ENCODE data around the gene SHISAL1. TPM values are rescaled to one million over a fixed set of nuclear protein-coding genes. Genes with fewer than 3 reads are reported as not detected.
"Not testable (repeated sequence)": the region's sequence is repeated elsewhere in the genome, so short reads cannot be mapped to it uniquely, and the experiment has no call there.

The SHISAL1 gene
- total and polyA plus RNA-seq, 8 donors: 0.72 to 1.4 (median 0.92) TPM

DNA sequence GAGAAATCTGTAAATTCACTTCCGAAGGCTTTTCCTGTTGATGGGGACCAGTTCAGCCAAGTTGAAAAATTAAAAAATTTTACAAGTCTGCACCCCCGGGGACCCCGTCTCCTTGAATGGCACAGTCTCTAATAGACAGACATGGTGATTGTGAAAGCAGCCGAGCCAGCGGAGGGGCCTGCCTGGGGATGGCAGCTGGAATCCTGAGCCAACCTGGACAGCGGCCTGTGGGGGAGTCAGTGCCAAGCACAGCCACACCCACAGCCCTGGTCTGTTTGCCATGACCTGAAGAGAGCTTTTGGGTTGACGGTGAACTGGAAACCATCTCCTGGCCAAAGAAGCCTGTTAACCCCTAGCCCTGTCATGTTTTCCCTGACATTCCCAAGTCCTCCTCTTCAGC is 67.3 kb downstream of the SHISAL1 start:
- Histone ChIP-seq H3K36me3 (no peaks in the 10 kb centered on the region), H3K9me3 (peaks cover 0 to 18% of the 10 kb centered on the region in 2 donors), H3K27me3 (peaks cover 0 to 41% of the 10 kb centered on the region in 2 donors), H3K4me1 (no peaks in the 10 kb centered on the region), H3K27ac (no peak overlapping the region), H3K4me3 (no peak overlapping the region)
- intact Hi-C loops (cut with DNase I): no loop called here
- TF ChIP-seq, protein P1, sequence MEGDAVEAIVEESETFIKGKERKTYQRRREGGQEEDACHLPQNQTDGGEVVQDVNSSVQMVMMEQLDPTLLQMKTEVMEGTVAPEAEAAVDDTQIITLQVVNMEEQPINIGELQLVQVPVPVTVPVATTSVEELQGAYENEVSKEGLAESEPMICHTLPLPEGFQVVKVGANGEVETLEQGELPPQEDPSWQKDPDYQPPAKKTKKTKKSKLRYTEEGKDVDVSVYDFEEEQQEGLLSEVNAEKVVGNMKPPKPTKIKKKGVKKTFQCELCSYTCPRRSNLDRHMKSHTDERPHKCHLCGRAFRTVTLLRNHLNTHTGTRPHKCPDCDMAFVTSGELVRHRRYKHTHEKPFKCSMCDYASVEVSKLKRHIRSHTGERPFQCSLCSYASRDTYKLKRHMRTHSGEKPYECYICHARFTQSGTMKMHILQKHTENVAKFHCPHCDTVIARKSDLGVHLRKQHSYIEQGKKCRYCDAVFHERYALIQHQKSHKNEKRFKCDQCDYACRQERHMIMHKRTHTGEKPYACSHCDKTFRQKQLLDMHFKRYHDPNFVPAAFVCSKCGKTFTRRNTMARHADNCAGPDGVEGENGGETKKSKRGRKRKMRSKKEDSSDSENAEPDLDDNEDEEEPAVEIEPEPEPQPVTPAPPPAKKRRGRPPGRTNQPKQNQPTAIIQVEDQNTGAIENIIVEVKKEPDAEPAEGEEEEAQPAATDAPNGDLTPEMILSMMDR (IDR thresholded peaks at IDR 0.05): no peak
- no peak for DNase-seq
- no peak for ATAC-seq

DNA sequence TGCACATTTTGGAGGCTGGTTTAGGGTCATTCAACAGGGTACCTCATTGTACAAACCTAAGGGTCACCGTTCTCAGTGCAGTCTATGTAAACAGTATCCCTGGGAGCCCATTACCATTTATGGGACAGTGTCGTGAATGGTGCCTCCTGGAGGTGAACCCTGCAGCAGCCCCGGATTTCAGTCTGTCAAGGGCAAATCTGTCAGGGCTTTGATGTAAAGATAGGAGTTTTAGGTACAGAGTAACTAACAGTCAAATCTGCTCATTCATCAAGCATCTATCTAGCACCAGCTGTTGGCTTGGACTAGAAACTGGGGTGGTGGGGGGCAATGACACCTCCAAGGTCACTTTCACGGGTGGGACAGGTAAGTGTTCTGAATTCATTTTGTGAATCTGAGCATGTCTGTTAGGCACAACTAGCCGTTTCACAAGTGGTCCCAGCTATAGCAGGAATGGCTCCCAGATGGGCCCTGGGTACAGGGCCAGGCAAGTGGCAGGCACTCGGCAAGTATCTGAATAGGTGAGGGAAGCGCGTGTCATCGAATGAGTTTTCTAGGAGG is 68.4 kb downstream of the SHISAL1 start:
- TF ChIP-seq, protein P1 (IDR thresholded peaks at IDR 0.05): no peak
- intact Hi-C loops (cut with DNase I): no loop called here
- no peak overlapping the region for H3K27ac ChIP-seq
- H3K36me3 ChIP-seq: no peaks in the 10 kb centered on the region
- peaks cover 0 to 41% of the 10 kb centered on the region in 2 donors for H3K27me3 ChIP-seq
- ATAC-seq (no peak), DNase-seq (no peak)
- H3K9me3 ChIP-seq: peaks cover 0 to 8% of the 10 kb centered on the region in 2 donors
- H3K4me3 ChIP-seq: no peak overlapping the region
- no peaks in the 10 kb centered on the region for H3K4me1 ChIP-seq

DNA sequence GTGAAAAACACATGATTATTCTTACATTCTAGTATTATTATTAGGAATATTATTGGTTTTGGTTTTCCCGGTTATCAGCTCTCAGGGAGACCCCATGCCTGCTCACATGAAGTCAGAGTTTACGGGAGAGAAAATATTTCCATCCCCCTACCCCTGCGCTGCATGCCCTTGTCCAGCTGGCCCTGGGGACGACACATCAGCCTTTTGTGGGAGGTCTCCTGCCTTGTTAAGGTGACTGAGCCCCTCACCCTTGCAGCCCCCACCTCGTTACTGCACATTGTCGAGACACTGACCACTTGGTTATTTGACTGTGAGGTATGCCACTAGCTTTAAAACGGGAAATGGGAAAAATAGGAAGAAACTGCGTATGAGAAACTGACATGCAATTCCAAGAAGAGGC is 69.0 kb downstream of the SHISAL1 start:
- TF ChIP-seq, protein P1 (IDR thresholded peaks at IDR 0.05): no peak
- Histone ChIP-seq H3K27me3 (peaks cover 0 to 41% of the 10 kb centered on the region in 2 donors), H3K9me3 (peaks cover 0 to 2% of the 10 kb centered on the region in 2 donors), H3K4me1 (no peaks in the 10 kb centered on the region), H3K27ac (no peak overlapping the region), H3K36me3 (no peaks in the 10 kb centered on the region), H3K4me3 (no peak overlapping the region)
- DNase-seq: no peak
- intact Hi-C loops (cut with DNase I): no loop called here
- no peak for ATAC-seq

DNA sequence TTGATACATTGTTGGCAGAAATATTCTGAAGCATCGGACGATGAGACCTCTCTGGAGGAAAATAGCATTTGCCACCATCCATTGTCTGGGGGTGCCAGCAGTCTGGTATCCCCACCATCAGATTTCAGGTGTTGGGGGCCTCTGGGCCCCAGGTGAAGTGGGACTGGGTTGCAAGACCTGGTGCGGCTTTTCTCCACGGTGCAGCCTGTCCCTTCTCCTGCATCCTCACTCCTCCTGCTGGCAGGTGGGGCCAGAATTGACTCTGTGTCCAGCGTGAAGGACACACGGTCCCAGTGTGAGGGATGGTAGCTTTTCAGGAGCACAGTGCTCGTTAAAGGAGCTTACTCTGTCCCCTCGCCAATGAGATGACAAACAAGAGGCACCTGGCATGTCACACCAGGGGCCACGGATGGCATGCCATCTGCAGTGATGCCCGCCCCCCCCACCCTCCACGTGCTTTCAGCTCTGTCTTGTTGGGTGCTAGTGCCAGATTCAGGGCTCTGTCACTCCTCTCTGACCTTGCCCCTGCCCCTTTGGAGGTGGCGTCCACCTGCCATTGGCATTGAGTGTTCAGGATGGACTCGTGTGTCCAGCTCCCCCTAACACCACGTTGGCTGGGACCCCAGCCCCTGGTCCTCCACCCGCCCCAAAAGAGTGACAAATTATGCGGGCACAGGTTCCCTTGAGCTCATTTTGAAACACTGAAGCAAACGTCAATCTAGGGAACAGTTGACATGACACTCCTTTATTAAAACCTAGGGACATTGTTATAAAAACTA is 69.6 kb downstream of the SHISAL1 start:
- Histone ChIP-seq H3K36me3 (no peaks in the 10 kb centered on the region), H3K27me3 (peaks cover 0 to 44% of the 10 kb centered on the region in 2 donors), H3K27ac (no peak overlapping the region), H3K9me3 (no peaks in the 10 kb centered on the region), H3K4me3 (no peak overlapping the region), H3K4me1 (no peaks in the 10 kb centered on the region)
- DNase-seq (no peak), ATAC-seq (no peak)
- TF ChIP-seq, protein P1 (IDR thresholded peaks at IDR 0.05): no peak
- intact Hi-C loops (cut with DNase I): no loop called here

DNA sequence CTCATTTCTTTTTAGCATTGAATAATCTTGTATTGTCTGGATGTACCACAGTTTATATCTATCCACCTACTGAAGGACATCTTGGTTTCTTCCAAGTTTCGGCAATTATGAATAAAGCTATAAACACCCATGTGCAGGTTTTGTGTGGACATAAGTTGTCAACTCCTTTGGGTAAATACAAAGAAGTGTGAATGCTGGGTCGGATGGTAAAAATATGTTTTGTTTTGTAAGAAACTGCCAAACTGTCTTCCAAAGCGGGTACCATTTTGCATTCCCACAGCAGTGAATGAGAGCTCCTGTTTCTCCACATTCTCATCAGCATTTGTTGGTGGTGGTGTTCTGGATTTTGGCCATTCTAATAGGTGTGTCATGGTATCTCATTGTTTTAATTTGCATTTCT is 71.6 kb downstream of the SHISAL1 start:
- DNase-seq; H3K9me3 ChIP-seq; H3K27ac ChIP-seq; intact Hi-C loops (cut with DNase I); H3K4me1 ChIP-seq; ATAC-seq; H3K4me3 ChIP-seq; H3K36me3 ChIP-seq: not testable (repeated sequence)
- H3K27me3 ChIP-seq: peaks cover 0 to 29% of the 10 kb centered on the region in 2 donors
